HepG2 (cell line): ENCODE measurements around the gene NDUFA8. TPM values are rescaled to one million over a fixed set of nuclear protein-coding genes. Genes with fewer than 3 reads are reported as not detected.

ENCODE experiments used
- AGO1 ChIP-seq: fragments of 200-400 bp; formaldehyde crosslinking; IDR thresholded peaks from 2 replicates; pipeline ENCODE4 v1.6.1; 2017; ENCODE audit warnings: mild to moderate bottlenecking, low read depth, low read length, moderate library complexity; ENCODE audit not compliant: poor library complexity, severe bottlenecking
- ARNTL ChIP-seq: sonication (generic); formaldehyde crosslinking; IDR thresholded peaks from 2 replicates; pipeline ENCODE4 v1.4.0; 2020; ENCODE audit warnings: mild to moderate bottlenecking, missing genetic modification reagents
- CHD2 ChIP-seq: IDR thresholded peaks from 2 replicates; pipeline ENCODE4 v1.6.1; 2011; ENCODE audit warnings: low read depth, low read length, improper control_type of control experiment
- E2F1 ChIP-seq: sonication (generic); formaldehyde crosslinking; IDR thresholded peaks from 2 replicates; pipeline ENCODE4 v1.5.0; 2020; ENCODE audit warnings: missing genetic modification reagents
- ELF4 ChIP-seq: sonication (generic); formaldehyde crosslinking; IDR thresholded peaks from 2 replicates; pipeline ENCODE4 v1.5.0; 2020; ENCODE audit warnings: missing genetic modification reagents, mild to moderate bottlenecking, moderate library complexity, borderline replicate concordance
- GABPB1 ChIP-seq: IDR thresholded peaks from 2 replicates; pipeline ENCODE4 v1.6.1; 2016; ENCODE audit warnings: mild to moderate bottlenecking, missing genetic modification reagents, moderate library complexity, missing compliant biosample characterization
- HCFC1 ChIP-seq: fragments of 150-350 bp; IDR thresholded peaks from 2 replicates; pipeline ENCODE4 v1.6.1; 2014; ENCODE audit warnings: low read depth, low read length
- KDM2A ChIP-seq: sonication (generic); formaldehyde crosslinking; IDR thresholded peaks from 2 replicates; pipeline ENCODE4 v1.4.0; 2020; ENCODE audit warnings: low read depth, missing genetic modification reagents, borderline replicate concordance
- LCORL ChIP-seq, 2 experiments: fragments of 450-650 bp in 1 of 2; sonication (generic) in 1 of 2; formaldehyde crosslinking in 1 of 2; IDR thresholded peaks; 2 replicates each; pipeline versions ENCODE4 v1.5.0 to v1.6.1; 2017 to 2020; ENCODE audit warnings: antibody characterized with exemption in 1 of 2, missing genetic modification reagents in 1 of 2
- NFYC ChIP-seq: IDR thresholded peaks from 2 replicates; pipeline ENCODE4 v1.6.1; 2016; ENCODE audit warnings: missing genetic modification reagents, missing compliant biosample characterization
- PBX2 ChIP-seq: IDR thresholded peaks from 2 replicates; pipeline ENCODE4 v1.6.1; 2016; ENCODE audit warnings: control low read depth
- POLR2AphosphoS2 ChIP-seq: IDR thresholded peaks from 2 replicates; pipeline ENCODE4 v1.6.1; 2011; ENCODE audit warnings: low read depth, low read length, improper control_type of control experiment
- POLR2AphosphoS5 ChIP-seq: IDR thresholded peaks from 2 replicates; pipeline ENCODE4 v1.6.1; 2012; ENCODE audit warnings: low read depth, low read length
- POLR2G ChIP-seq: fragments of 200-400 bp; formaldehyde crosslinking; IDR thresholded peaks from 2 replicates; pipeline ENCODE4 v1.6.1; 2018; ENCODE audit warnings: mild to moderate bottlenecking, low read depth, low read length, moderate library complexity
- SP1 ChIP-seq, 2 experiments: fragments of 450-650 bp in 1 of 2; sonication (generic) in 1 of 2; formaldehyde crosslinking in 1 of 2; IDR thresholded peaks; 2 replicates each; pipeline versions ENCODE4 v1.4.0 to v1.6.1; 2016 to 2020; ENCODE audit warnings: missing genetic modification reagents in 1 of 2
- STAG1 ChIP-seq: sonication (generic); formaldehyde crosslinking; IDR thresholded peaks from 2 replicates; pipeline ENCODE4 v1.4.0; 2020; ENCODE audit warnings: missing genetic modification reagents
- TBX2 ChIP-seq: sonication (generic); formaldehyde crosslinking; IDR thresholded peaks from 2 replicates; pipeline ENCODE4 v1.5.0; 2020; ENCODE audit warnings: missing genetic modification reagents, mild to moderate bottlenecking, borderline replicate concordance
- TEAD3 ChIP-seq: optimal IDR thresholded peaks from 2 replicates; pipeline ENCODE3; 2016; ENCODE audit warnings: borderline replicate concordance
- ZBTB14 ChIP-seq: sonication (generic); formaldehyde crosslinking; IDR thresholded peaks from 2 replicates; pipeline ENCODE4 v1.4.0; 2020; ENCODE audit warnings: missing genetic modification reagents
- ZMYM4 ChIP-seq: sonication (generic); formaldehyde crosslinking; IDR thresholded peaks from 2 replicates; pipeline ENCODE4 v1.8.1; 2023; ENCODE audit warnings: mild to moderate bottlenecking, missing genetic modification reagents
- ZNF3 ChIP-seq: IDR thresholded peaks from 2 replicates; pipeline ENCODE4 v1.7.0; 2017; ENCODE audit warnings: inconsistent platforms
- ZNF430 ChIP-seq: sonication (generic); formaldehyde crosslinking; IDR thresholded peaks from 2 replicates; pipeline ENCODE4 v1.9.0; 2021; ENCODE audit warnings: mild to moderate bottlenecking, missing genetic modification reagents
- ZNF615 ChIP-seq: sonication (generic); formaldehyde crosslinking; IDR thresholded peaks from 2 replicates; pipeline ENCODE4 v1.5.0; 2020; ENCODE audit warnings: mild to moderate bottlenecking, missing genetic modification reagents, borderline replicate concordance
- ZSCAN30 ChIP-seq: sonication (generic); formaldehyde crosslinking; IDR thresholded peaks from 2 replicates; pipeline ENCODE4 v1.5.0; 2020; ENCODE audit warnings: mild to moderate bottlenecking, missing genetic modification reagents
- polyA plus RNA-seq, 8 experiments: library from polyadenylated mRNA; depleted of rRNA in 3 of 8; stranded (reverse) in 7 of 8; unstranded in 1 of 8; fragments of >200 nt; fragmentation: Illumina TruSeq in 4 of 8; extraction: Trizol in 4 of 8; gene quantifications; 2 replicates each; pipeline versions ENCODE4 v1.2.1 to v1.2.3, GENCODE V29; 2011 to 2016; ENCODE audit warnings: low read depth in 4 of 8, missing spikeins in 1 of 8, mixed read lengths in 1 of 8; ENCODE audit not compliant: insufficient read depth in 1 of 8
- total RNA-seq, 5 experiments: library from RNA; depleted of rRNA; stranded (reverse); fragments of >200 nt; fragmentation: Illumina TruSeq; extraction: Trizol; gene quantifications; 2 replicates each; pipeline ENCODE4 v1.2.3, GENCODE V29; 2016; ENCODE audit warnings: low read depth in 1 of 5
- TF ChIP-seq, protein P1 (sequence below): fragments of 450-650 bp; IDR thresholded peaks from 2 replicates; pipeline ENCODE4 v1.6.1; 2016

Gene NDUFA8
- total and polyA plus RNA-seq, 2 of the 13 experiments (the other 11 are each of a cell fraction or from before 2014, with no cell fraction given) = 68.6 to 71.7 TPM

DNA sequence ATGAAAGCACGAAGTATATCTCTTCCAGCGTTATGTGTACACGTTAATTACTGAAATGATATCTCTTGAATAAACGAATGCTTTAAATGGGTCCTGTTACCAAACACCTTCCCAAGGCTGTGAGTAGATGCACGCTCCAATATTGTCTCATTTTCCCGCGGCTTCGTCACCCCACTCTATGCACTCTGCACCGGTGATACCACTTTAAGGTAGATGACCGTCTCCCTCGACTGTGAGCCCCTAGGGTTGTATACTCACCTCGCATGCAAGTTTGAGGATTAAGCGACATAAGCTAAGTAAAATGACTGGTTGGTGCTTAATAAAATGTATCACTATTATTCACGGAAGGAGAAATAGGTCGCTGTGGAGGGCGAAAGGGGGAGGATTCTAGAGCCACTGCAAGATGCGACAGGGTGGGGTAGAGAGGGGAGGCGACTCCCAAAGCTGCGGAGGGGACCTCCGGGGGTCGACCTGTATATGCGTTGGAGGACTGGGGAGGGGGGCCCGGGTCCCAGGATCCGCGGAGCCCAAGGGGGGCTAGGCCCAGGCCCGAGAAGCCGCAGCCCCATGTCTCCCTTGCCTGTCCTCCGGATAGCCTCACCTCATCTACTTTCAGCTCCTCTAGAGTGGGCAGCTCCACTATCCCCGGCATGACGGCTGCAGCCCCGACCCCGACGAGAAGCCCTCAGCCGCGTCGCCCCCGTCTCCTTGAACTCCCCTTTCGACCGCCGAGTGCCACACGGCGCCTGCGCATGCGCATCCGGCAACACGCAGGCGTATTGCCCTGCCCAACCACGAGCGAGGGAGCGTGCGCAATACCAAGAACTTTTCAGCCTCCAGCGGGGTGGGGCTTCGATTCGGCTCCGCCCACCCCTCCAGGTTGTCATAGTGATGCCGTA lies at the start of gene NDUFA8, which contains the start of gene MORN5 (continued):
- TF ChIP-seq SP1 (IDR thresholded peaks at IDR 0.05) (no peak), SP1 (CRISPR knock-in tag; IDR thresholded peaks at IDR 0.05) (peak; percentile 62), ZNF430 (peak; percentile 88), PBX2 (no peak), TEAD3 (CRISPR knock-in tag) (peak; percentile 42), ZBTB14 (CRISPR knock-in tag) (no peak), LCORL (IDR thresholded peaks at IDR 0.05) (no peak), LCORL (CRISPR knock-in tag; IDR thresholded peaks at IDR 0.05) (no peak), ELF4 (CRISPR knock-in tag) (no peak), POLR2AphosphoS2 (no peak), ZNF3 (CRISPR knock-in tag) (no peak), ARNTL (CRISPR knock-in tag) (0 out of 2 replicates have a peak, but pooled peaks have one; percentile 34), AGO1 (no peak), POLR2G (peak; percentile 87), NFYC (peak; percentile 67), ZMYM4 (CRISPR knock-in tag) (peak; percentile 50; the same call in 1 of the 2 replicates), HCFC1 (peak; percentile 34; the same call in 1 of the 2 replicates), ZSCAN30 (CRISPR knock-in tag) (no peak), ZNF615 (CRISPR knock-in tag) (no peak), POLR2AphosphoS5 (peak; percentile 95), E2F1 (CRISPR knock-in tag) (no peak), GABPB1 (CRISPR knock-in tag) (peak; percentile 64; the same call in 1 of the 2 replicates), STAG1 (no peak; the same call in 1 of the 2 replicates), CHD2 (no peak), TBX2 (peak; percentile 47; the same call in 1 of the 2 replicates), KDM2A (CRISPR knock-in tag) (peak; percentile 83)
- TF ChIP-seq, protein P1, sequence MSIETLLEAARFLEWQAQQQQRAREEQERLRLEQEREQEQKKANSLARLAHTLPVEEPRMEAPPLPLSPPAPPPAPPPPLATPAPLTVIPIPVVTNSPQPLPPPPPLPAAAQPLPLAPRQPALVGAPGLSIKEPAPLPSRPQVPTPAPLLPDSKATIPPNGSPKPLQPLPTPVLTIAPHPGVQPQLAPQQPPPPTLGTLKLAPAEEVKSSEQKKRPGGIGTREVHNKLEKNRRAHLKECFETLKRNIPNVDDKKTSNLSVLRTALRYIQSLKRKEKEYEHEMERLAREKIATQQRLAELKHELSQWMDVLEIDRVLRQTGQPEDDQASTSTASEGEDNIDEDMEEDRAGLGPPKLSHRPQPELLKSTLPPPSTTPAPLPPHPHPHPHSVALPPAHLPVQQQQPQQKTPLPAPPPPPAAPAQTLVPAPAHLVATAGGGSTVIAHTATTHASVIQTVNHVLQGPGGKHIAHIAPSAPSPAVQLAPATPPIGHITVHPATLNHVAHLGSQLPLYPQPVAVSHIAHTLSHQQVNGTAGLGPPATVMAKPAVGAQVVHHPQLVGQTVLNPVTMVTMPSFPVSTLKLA = peak; percentile 48; the same call in 1 of the 2 replicates
